CD4-positive, alpha-beta T cell treated with Interleukin-1 beta for 1 hour (primary cell): ENCODE measurements around the gene NME7.
"Not testable (repeated sequence)": the region's sequence is repeated elsewhere in the genome, so short reads cannot be mapped to it uniquely, and the experiment has no call there.

ENCODE experiments used
- DNase-seq, 2 donors: peaks; one replicate each; pipeline ENCODE4 v3.0.0-alpha.2; 2020 to 2022

The NME7 gene

DNA sequence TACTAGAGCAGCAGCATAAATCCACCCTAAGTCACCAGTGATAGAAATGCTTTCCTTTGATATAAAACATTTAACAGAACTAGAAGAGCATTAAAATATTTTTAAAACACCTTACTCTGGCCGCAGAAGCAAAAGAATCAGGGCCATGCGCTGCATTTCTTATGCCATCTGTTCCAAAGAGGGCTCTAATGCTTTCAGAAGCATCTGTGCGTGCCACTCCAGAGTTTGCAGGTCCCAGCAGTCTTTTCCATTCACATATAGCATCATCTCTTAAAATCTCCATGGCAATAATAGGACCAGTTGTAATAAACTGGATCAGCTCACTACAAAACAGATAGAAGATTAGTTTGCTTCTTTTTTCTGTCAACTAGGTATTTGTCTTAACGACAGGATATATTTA, 69.2 kb downstream of the NME7 start:
- no peak for DNase-seq

DNA sequence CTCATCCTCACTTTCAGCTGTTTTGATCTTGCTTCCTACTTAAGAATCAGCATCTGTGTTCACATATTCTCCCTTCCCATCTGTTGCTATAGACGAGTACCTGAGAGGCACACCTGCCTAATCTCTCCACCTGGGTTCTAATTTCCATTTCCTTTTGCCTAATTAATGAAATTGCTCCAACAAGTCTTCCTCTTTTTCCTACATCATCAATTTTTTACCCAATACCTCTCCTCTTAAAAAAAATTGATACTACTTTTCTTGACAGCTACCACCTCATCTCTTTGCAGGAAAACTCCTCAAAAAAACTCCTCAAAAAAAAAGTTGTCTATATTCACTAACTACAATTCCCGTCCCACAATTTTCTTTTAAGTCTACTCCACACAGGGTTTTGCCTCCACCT, 71.8 kb downstream of the NME7 start:
- no peak for DNase-seq

DNA sequence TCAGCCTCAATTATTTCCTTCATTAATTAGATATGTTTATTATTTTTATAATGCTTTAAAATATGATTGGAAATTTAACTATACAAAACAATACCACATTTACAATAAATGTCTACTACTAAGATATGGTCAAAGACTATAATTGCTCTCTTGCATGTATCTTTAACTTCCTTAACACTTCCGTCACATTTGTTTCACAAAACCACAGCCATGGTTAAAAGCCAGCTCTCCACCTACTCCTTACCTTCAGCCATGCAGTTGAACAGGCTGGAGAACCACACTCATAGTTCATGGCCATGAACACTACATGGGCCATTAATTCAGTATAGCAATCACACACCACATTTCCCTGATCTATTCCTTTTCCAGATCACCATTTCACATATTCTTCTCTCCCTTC, 72.2 kb downstream of the NME7 start:
- DNase-seq, result no peak

DNA sequence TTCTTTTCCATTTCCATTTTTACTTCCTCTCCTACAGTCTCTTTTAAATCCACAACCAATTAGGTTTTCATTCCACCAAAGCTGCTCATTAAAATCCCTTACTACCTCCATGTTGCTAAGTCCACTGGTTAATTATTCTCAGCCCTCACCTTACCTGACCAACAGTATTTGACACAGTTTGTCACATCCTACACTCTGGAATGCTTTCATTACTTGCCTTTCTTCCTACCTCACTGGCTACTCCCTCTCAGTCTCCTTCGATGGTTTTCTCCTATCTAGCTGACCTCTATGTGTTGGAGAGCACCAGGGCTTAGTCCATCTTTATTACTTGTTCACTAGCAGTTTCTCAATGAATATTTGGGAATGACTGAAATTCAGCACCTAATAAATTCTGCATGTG, 78.6 kb downstream of the NME7 start:
- no peak for DNase-seq

DNA sequence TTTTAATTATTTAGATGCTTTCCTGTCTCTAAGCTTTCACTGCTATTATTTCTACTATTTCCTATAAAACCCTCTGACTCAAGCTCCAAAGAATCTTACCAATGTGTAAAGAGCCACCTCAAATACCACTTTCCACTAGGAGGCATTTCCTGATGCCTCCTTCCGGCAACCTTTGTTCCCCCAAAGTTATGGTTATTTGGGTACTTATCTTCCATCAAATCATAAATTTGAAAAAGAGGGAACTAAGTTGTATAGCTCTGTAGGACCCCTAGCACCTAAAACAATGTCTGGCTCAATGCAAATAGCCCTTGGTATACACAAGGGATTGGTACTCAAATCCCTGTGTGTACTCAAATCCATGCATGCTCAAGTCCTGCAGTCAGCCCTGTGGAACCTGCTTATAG, 79.6 kb downstream of the NME7 start:
- no peak for DNase-seq

DNA sequence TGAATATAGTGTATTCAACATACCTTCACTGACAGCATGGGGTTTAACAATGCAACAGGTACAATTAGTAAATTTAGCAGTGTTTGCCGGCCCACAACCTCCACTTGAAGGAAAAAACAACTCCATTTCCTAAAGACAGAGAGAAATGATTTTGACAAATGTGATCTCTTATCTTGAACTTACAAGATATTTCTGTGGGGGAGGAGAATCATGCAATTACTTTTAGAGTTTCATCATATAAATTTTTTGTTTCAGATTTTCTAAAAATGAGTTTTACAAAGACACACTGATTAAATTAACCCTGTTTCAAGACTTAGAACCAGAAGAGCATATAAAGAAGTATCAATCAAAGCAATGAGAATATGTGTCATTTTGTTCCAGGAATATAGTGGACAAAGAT, 80.3 kb downstream of the NME7 start:
- no peak for DNase-seq

DNA sequence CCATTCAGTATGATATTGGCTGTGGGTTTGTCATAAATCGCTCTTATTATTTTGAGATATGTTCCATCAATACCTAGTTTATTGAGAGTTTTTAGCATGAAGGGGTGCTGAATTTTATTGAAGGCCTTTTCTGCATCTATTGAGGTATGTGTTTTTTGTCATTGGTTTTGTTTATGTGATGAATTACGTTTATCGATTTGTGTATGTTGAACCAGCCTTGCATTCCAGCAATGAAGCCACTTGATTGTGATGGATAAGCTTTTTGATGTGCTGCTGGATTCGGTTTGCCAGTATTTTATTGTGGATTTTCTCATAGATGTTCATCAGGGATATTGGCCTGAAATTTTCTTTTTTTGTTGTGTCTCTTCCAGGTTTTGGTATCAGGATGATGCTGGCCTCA, 86.0 kb downstream of the NME7 start:
- DNase-seq, result not testable (repeated sequence)

DNA sequence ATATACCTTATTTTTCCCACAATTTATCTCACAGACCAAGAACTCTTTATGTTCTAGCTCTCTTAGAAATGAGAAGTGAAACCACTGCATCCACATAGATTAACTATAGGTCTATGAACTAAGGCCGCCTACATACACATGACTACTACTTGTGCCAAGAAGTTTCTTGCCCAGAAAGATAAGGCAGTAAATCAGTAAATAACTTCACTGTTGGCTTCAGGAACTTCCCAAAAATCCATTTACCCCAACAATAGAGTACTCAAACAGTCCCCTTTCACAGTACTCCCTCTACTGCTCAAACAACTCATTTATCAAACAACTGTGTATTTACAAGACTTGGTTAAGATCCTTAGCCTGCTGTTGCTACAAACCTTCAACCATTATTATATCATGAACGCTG, 96.5 kb downstream of the NME7 start:
- DNase-seq, result no peak

DNA sequence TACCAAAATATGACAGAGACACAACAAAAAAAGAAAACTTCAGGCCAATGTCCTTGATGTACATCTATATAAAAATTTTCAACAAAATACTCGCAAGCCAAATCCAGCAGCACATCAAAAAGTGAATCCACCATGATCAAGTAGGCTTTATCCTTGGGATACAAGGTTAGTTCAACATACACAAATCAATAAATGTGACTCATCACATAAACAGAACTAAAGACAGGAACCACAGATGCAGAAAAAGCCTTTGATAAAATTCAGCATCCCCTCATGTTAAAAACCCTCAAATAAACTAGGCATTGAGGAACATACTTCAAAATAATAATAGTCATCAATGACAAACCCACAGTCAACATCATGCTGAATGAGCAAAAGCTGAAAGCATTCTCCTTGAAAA, 101.5 kb downstream of the NME7 start:
- no peak for DNase-seq

DNA sequence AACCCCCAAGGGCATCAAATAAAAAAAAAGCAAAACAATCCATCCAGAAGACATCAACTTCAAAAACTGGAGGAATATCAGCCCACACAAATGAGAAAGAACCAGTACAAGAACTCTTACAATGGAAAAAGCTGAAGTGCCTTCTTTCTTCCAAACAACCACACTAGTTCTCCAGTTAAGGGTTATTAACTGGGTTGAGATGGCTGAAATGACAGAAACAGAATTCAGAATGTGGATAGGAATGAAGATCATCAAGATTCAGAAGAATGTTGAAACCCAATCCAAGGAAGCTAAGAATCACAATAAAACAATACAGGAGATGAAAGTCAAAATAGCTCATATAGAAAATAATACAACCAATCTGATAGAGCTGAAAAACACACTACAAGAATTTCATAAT, 104.5 kb downstream of the NME7 start:
- no peak for DNase-seq

DNA sequence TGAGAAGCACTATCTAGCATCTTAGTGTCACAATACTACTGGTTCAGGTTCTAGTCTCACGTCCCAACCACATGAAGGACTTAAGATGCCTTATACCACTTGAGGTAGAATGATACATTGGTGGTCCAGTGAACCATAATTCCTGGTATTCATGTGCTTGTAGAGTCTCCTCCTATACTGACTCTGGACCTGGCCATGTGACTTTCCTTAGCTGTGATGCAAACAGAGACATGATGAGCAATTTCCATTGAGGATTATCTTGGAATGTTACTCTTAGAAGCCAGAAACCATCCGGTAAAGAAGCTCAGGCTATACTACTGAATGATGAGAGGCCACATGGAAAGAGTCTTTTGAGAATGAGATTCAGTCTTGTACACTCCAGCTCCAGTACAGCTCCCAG, 105.7 kb downstream of the NME7 start:
- no peak for DNase-seq

DNA sequence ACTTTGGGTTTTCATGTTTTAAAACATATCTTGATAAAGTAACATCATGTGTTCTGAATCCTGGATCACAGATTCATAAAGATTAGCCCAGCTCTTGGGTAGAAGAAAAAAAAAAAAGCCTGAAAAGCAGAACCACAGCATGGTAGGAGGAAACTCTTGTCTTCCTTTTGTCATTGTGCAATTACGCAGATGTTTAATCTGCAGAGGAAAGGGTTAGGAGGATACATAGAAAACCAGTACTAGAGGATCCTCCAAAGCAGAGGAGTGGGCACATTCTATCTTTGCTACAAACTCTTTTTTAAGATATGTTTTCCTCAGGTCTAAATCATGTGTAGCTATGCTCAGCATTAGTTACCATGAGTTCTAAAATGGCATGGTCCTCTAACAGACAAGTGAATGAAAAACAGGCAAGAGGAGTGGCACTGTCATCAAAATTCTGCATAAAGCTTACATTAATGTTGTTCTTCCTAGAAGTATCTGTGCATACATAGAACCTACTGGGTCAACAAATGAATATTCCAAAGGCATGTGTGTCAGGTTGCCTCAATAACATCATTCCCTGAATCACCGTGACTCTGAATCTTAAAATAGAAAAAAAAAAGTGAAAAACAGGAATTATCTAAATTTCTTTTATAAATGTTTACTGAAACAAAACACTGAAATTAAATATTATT, 107.0 kb downstream of the NME7 start:
- no peak for DNase-seq

DNA sequence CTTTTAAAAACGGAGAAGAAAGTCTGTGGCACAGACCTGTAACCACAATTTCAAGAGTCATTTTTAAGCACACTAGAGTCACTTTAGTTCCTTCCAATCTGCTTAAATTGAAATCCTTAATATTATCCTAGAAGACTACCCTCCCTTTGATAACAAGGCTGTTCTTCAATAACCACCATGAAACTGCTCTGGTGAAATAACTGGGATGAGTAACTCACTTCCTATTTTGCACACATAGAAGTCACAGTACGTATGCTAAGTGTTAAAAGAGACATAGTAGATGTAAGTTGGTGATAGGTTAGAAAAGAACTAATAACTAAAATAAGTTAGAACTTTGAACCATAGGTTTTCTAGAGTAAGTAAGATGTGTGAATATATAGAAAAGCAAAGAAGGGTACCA, 107.8 kb downstream of the NME7 start:
- no peak for DNase-seq

DNA sequence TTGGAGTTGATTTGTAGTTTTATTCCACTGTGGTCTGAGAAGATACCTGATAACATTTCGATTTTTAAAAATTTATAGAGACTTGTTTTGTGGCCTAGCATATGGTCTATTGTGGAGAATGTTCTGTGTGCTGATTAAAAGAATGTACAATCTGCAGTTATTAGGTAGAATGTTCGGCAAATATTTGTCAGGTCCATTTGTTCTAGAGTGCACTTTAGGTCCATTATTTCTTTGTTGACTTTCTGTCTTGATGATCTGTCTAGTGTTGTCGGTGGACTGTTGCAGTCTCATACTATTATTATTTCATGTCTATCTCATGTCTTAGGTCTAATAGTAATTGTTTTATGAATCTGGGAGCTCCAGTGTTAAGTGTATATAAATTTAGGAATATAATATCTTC, 116.8 kb downstream of the NME7 start:
- DNase-seq, result no peak

DNA sequence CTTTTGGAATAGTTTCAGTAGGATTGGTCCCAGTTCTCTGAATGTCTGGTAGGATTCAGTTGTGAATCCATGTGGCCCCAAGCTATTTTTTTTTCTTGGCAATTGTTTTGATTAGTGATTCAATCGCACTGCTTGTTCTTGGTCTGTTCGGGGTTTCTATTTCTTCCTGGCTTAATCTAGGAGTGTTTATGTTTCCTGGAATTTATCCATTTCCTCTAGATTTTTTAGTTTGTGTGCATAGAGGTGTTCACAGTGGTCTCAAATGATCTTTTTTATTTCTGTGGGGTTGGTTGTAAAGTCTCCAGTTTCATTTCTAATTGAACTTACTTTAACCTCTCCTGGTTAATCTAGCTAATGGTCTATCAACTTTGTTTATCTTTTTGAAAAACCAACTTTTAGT, 117.6 kb downstream of the NME7 start:
- no peak for DNase-seq

DNA sequence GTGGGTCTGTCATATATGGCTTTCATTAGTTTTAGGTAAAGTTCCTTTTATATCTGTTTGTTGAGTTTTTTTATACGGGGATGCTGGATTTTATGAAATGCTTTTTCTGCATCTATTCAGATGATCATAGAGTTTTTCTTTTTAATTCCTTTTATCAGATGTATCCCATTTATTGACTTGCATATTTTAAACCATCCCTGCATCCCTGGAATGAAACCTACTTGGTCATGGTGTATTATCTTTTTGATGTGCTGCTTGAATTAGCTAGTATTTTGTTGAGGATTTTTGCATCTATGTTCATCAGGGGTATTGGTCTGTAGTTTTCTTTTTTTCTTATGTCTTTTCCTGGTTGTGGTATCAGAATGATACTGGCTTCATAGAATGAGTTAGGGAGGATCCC, 118.0 kb downstream of the NME7 start:
- no peak for DNase-seq

DNA sequence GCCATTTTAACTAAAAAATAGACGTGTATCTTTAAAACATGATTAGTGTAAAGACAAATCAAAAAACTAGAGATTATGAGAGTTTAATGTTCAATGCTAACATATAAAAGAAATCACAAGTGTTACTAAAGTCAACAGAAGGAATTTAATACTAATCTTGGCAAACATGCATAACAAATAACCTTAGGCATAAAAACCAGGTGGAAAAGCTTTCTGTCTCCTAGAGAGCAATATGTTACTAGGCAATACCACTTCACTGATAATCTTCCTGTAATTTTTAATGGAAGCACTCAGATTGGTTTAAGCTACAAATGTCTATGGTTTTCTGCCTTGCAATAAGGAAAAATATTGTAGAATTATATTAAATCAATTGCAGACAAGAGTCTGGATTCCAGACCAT, 121.9 kb downstream of the NME7 start:
- no peak for DNase-seq

DNA sequence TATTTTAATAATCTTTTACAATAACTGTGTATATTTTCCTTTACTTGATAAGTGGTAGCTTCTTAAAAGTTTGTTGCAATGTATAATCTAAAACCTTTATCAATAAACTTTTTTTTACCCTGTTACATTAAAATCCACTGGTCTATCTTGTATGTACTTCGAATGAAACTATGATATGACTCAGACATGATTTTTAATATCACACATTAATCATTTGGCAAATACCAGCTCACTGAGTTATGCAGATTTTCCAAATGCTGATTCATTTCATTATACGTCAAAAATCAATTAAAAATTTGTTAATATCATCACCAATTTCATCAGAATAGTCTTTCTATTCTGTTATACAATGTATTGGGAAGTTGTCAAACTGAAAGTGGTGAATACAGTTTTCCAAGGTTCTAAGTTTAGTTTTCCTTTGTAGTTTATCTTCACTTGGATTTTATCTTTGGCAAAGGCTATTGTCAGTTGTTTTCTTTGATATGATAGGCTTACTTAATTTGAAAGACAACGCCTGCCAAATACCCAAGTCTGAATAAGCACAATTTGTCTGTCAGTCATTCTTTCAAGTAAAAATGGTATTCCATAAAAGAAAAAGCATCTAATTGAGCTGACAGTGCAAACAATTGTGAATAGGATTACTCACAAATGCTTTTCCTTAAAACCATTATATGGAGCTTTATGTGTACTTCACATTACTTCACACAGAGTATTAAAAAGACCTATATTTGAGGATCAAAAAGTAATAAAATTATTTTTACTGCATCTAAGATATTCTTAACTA, 127.0 kb downstream of the NME7 start:
- no peak for DNase-seq

DNA sequence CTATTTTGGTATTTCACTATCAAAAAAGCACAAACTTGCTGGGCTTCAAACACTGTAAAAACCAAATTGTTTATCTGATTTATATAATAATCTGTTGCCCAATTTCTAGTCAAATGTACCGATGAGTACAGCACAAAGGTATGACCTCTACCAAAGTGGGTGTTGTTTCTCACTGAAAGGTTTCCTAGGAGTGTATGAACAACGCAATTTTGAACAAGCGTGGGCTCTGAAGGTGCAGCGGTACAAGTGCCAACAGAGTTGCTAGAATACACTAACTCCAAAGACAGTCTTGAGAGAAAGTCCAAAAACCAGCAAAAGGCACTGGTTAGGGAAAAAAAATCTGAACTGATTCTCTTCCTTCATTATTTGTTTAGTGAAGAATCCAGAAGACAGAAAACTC, 130.7 kb downstream of the NME7 start:
- no peak for DNase-seq

DNA sequence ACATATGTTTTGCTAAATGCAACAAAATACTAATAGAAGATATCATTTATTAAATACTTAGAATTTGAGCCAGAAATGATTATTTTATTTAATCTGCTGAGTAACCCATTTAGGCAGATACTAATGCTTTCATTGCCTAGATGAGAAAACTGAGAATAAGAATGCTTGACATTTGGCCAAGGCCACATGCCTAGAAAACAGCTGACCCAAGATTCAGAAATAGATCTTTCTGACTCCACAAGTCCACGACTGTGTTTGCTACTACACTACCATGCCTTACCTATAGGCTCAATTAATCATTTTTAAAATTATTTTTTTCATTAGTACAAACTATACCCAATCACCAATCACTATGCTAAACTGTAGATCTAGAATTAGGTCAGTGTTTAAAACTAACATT, 131.5 kb downstream of the NME7 start:
- DNase-seq, result no peak

DNA sequence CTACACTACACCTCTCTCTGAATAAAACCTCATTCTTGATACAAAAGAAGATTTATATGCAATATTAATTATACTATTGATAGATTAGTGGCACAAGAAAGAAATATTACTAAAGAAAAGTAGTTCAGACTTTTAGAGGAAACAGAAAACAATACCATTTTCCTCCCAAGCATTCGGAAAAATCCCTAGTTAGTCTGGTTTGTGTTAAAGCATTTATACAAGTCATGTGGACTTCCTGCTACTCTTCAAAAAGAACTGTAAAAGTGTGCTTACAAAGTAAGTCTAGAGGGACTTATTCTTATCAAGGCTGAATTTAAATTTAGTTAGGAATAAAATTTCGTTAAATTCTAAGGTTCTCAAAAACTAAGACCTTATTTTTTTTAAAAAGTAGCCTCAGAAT, 132.0 kb downstream of the NME7 start:
- DNase-seq, result no peak

DNA sequence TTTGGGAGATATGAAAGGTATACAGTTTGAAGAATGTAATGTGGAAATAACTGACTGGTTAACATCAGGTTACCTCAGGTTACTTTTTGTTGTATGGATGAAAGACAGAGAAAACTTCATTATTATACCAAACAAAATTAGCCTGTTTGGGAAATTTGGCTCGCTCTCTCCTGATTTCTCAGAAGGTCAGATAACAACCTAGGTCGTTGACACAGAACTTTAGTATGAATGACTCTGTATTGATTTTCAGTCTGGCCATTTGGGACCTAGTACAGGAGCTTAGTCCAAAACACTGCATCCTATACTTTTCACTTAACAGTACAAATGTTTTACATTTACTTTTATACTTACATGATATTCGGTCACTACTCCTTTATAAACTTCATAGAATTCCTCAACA, 132.8 kb downstream of the NME7 start:
- DNase-seq, result no peak

DNA sequence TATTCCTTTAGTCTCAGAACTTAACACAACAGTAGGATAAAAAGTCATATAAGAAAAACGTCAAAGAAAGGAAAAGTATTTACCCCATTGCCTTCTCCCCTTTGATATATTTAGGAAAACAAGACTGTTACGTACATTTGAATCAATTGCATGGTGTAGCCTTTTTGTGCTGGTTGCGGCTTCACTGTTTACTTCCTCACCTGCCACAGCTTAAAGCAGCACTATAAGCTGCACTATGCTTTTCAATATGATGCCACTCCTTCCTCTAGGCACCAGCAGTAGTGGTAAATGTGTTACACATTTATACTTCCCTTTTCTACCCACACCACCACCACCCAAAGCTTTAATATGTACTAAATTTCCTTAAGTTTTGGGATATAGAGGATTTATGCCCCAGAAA, 150.0 kb downstream of the NME7 start:
- no peak for DNase-seq

DNA sequence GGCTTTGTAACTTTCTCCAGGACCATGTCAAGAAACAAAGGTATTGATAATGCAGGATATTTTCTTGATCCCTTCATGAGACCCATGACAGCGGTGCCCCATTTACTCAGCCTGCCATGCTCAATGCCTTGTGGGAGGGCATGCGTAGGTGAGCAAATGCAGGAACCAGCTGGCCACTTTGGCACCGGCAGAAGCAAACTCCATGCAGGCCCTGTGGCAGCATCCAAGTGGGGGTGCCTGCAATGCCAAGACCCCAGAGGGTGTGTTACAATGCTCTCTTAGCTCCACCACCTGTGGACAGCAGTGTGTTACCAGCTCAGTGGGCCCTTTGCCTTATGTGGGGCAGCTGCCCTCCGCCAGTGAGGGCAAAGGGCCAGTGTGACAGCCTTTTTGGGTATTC, 153.0 kb downstream of the NME7 start:
- DNase-seq, result no peak

DNA sequence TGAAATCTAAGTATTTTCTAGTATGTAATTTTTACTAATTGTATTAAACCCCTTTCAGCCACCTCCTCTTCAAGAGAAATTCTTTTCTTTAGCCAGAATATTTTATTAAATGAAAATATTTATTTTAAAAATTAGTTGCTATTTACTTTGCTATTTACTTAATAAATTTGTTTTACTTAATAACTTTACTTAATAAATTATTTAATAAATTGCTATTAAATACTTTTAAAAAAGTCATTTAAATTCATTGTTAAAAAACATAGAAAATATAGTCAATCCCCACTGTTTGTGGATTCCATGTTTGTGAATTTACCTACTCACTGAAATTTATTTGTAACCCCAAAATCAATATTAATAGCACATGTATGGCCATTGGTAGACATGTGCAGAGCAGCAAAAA, 155.5 kb downstream of the NME7 start:
- DNase-seq, result no peak
